ENCODE results near the gene DPF3.

Gene DPF3

GRCh38 chr14:72605096-72605920 lies 288.6 kb downstream of the DPF3 start:
- Histone ChIP-seq H3K36me3 (ENCODE audit: insufficient read depth, low read depth, low read length) (no peaks in the 10 kb centered on the region), H3K4me1 (ENCODE audit: insufficient read depth, low read length) (peaks cover 3% of the 10 kb centered on the region; the same call in 1 of the 2 replicates), H3K4me3 (ENCODE audit: low read length) (no peak overlapping the region), H3K9ac (ENCODE audit: low read depth, low read length) (no peak overlapping the region), H3K27ac (ENCODE audit: low read length) (no peak overlapping the region), H3K9me3 (ENCODE audit: insufficient read depth, low read depth, low read length) (no peaks in the 10 kb centered on the region), H3K27me3 (ENCODE audit: insufficient read depth, low read length) (no peaks in the 10 kb centered on the region)

GRCh38 chr14:72604133-72604532 lies 289.8 kb downstream of the DPF3 start:
- Histone ChIP-seq H3K36me3 (ENCODE audit: insufficient read depth, low read depth, low read length) (no peaks in the 10 kb centered on the region), H3K27ac (ENCODE audit: low read length) (no peak overlapping the region), H3K9ac (ENCODE audit: low read depth, low read length) (no peak overlapping the region), H3K4me1 (ENCODE audit: insufficient read depth, low read length) (peaks cover 7% of the 10 kb centered on the region), H3K9me3 (ENCODE audit: insufficient read depth, low read depth, low read length) (no peaks in the 10 kb centered on the region), H3K27me3 (ENCODE audit: insufficient read depth, low read length) (no peaks in the 10 kb centered on the region), H3K4me3 (ENCODE audit: low read length) (no peak overlapping the region)

GRCh38 chr14:72603639-72604038 lies 290.3 kb downstream of the DPF3 start:
- Histone ChIP-seq H3K27me3 (ENCODE audit: insufficient read depth, low read length) (no peaks in the 10 kb centered on the region), H3K36me3 (ENCODE audit: insufficient read depth, low read depth, low read length) (no peaks in the 10 kb centered on the region), H3K9me3 (ENCODE audit: insufficient read depth, low read depth, low read length) (no peaks in the 10 kb centered on the region), H3K27ac (ENCODE audit: low read length) (no peak overlapping the region), H3K4me1 (ENCODE audit: insufficient read depth, low read length) (peaks cover 4% of the 10 kb centered on the region), H3K9ac (ENCODE audit: low read depth, low read length) (no peak overlapping the region), H3K4me3 (ENCODE audit: low read length) (no peak overlapping the region)

- H3K9me3 ChIP-seq (ENCODE audit: insufficient read depth, low read depth, low read length), result no peaks in the 10 kb centered on the region
- H3K27me3 ChIP-seq (ENCODE audit: insufficient read depth, low read length), result no peaks in the 10 kb centered on the region
- H3K9ac ChIP-seq (ENCODE audit: low read depth, low read length), result no peak overlapping the region
- no peaks in the 10 kb centered on the region for H3K36me3 ChIP-seq (ENCODE audit: insufficient read depth, low read depth, low read length)
- no peak overlapping the region for H3K27ac ChIP-seq (ENCODE audit: low read length)
- no peak overlapping the region for H3K4me3 ChIP-seq (ENCODE audit: low read length)
- peaks cover 4% of the 10 kb centered on the region for H3K4me1 ChIP-seq (ENCODE audit: insufficient read depth, low read length)
These were observed 293.2 kb downstream of the DPF3 start for GRCh38 chr14:72600551-72601330.

- Histone ChIP-seq H3K36me3 (ENCODE audit: insufficient read depth, low read depth, low read length) (no peaks in the 10 kb centered on the region), H3K27me3 (ENCODE audit: insufficient read depth, low read length) (no peaks in the 10 kb centered on the region), H3K4me3 (ENCODE audit: low read length) (no peak overlapping the region), H3K9me3 (ENCODE audit: insufficient read depth, low read depth, low read length) (no peaks in the 10 kb centered on the region), H3K9ac (ENCODE audit: low read depth, low read length) (no peak overlapping the region), H3K27ac (ENCODE audit: low read length) (no peak overlapping the region), H3K4me1 (ENCODE audit: insufficient read depth, low read length) (peaks cover 4% of the 10 kb centered on the region)
These were observed 294.1 kb downstream of the DPF3 start for GRCh38 chr14:72599579-72600470.

GRCh38 chr14:72598306-72598705 lies 295.6 kb downstream of the DPF3 start:
- Histone ChIP-seq H3K36me3 (ENCODE audit: insufficient read depth, low read depth, low read length) (no peaks in the 10 kb centered on the region), H3K4me3 (ENCODE audit: low read length) (no peak overlapping the region), H3K27me3 (ENCODE audit: insufficient read depth, low read length) (no peaks in the 10 kb centered on the region), H3K27ac (ENCODE audit: low read length) (no peak overlapping the region), H3K4me1 (ENCODE audit: insufficient read depth, low read length) (peaks cover 4% of the 10 kb centered on the region), H3K9me3 (ENCODE audit: insufficient read depth, low read depth, low read length) (no peaks in the 10 kb centered on the region), H3K9ac (ENCODE audit: low read depth, low read length) (no peak overlapping the region)

GRCh38 chr14:72597252-72598233 lies 296.4 kb downstream of the DPF3 start:
- H3K36me3 ChIP-seq (ENCODE audit: insufficient read depth, low read depth, low read length), result no peaks in the 10 kb centered on the region
- H3K9ac ChIP-seq (ENCODE audit: low read depth, low read length), result no peak overlapping the region
- H3K4me1 ChIP-seq (ENCODE audit: insufficient read depth, low read length), result peaks cover 4% of the 10 kb centered on the region

GRCh38 chr14:72595152-72595862 lies 298.6 kb downstream of the DPF3 start:
- peaks cover 4% of the 10 kb centered on the region for H3K4me1 ChIP-seq (ENCODE audit: insufficient read depth, low read length)
- no peaks in the 10 kb centered on the region for H3K36me3 ChIP-seq (ENCODE audit: insufficient read depth, low read depth, low read length)
- H3K9ac ChIP-seq (ENCODE audit: low read depth, low read length), result no peak overlapping the region
- H3K27ac ChIP-seq (ENCODE audit: low read length), result no peak overlapping the region
- no peaks in the 10 kb centered on the region for H3K27me3 ChIP-seq (ENCODE audit: insufficient read depth, low read length)
- no peak overlapping the region for H3K4me3 ChIP-seq (ENCODE audit: low read length)
- no peaks in the 10 kb centered on the region for H3K9me3 ChIP-seq (ENCODE audit: insufficient read depth, low read depth, low read length)

More at GRCh38 chr14:72597252-72598233, 296.4 kb downstream of the DPF3 start:
- Histone ChIP-seq H3K27ac (ENCODE audit: low read length) (no peak overlapping the region), H3K4me3 (ENCODE audit: low read length) (no peak overlapping the region), H3K9me3 (ENCODE audit: insufficient read depth, low read depth, low read length) (no peaks in the 10 kb centered on the region), H3K27me3 (ENCODE audit: insufficient read depth, low read length) (no peaks in the 10 kb centered on the region)

- Histone ChIP-seq H3K9me3 (ENCODE audit: insufficient read depth, low read depth, low read length) (no peaks in the 10 kb centered on the region), H3K4me3 (ENCODE audit: low read length) (no peak overlapping the region), H3K36me3 (ENCODE audit: insufficient read depth, low read depth, low read length) (no peaks in the 10 kb centered on the region), H3K4me1 (ENCODE audit: insufficient read depth, low read length) (no peaks in the 10 kb centered on the region), H3K27me3 (ENCODE audit: insufficient read depth, low read length) (no peaks in the 10 kb centered on the region), H3K9ac (ENCODE audit: low read depth, low read length) (no peak overlapping the region), H3K27ac (ENCODE audit: low read length) (no peak overlapping the region)
These were observed 299.6 kb downstream of the DPF3 start for GRCh38 chr14:72594099-72594901.

GRCh38 chr14:72591391-72591790 lies 302.5 kb downstream of the DPF3 start:
- H3K9ac ChIP-seq (ENCODE audit: low read depth, low read length), result no peak overlapping the region
- H3K9me3 ChIP-seq (ENCODE audit: insufficient read depth, low read depth, low read length), result no peaks in the 10 kb centered on the region
- H3K36me3 ChIP-seq (ENCODE audit: insufficient read depth, low read depth, low read length), result no peaks in the 10 kb centered on the region
- H3K27me3 ChIP-seq (ENCODE audit: insufficient read depth, low read length), result no peaks in the 10 kb centered on the region
- no peak overlapping the region for H3K27ac ChIP-seq (ENCODE audit: low read length)
- no peak overlapping the region for H3K4me3 ChIP-seq (ENCODE audit: low read length)
- no peaks in the 10 kb centered on the region for H3K4me1 ChIP-seq (ENCODE audit: insufficient read depth, low read length)

Measured in iPS-20b (cell line).